Measurements from ENCODE around the gene ST8SIA4.
"Not testable (repeated sequence)": the region's sequence is repeated elsewhere in the genome, so short reads cannot be mapped to it uniquely, and the experiment has no call there.

Gene ST8SIA4

DNA sequence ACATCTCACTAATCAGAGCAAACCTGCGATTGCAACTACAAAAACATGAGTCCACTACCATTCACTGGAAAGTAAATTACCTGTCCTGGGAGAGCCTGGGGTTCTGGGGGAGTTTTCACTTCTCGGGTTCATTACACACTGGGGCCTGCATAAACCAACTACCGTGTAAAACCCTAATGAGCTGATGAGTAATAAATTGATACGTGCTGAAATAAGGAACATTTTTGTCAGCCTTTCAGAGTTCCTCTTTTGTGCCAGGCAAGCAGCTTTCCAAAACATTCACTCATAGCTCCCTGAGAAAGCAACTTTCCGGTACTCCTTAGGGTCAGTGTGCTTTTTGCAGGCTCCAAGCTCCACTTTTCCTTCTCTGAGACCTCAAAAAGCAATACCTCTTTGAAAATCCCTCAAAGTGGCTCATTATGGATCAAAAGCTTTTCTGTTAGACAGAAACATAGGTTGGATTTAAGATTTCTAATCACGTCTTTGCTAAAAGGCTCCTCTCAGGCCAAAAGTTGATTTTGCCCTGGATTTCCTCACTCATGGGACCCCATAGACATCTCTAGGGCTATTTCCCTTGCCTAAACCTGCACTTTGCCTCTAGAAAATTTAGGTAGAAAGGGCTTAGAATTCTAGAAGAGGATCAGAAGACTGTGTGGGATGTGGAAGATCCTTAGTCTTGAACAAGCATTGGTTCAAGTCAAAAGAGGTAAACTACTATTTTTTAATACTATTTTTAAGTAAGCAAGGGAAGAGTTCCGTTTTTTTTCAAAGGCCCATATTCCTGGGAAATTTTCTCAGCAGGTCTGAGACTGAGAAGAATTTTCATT, 74.8 kb downstream of the ST8SIA4 start:
- no peak for DNase-seq

DNA sequence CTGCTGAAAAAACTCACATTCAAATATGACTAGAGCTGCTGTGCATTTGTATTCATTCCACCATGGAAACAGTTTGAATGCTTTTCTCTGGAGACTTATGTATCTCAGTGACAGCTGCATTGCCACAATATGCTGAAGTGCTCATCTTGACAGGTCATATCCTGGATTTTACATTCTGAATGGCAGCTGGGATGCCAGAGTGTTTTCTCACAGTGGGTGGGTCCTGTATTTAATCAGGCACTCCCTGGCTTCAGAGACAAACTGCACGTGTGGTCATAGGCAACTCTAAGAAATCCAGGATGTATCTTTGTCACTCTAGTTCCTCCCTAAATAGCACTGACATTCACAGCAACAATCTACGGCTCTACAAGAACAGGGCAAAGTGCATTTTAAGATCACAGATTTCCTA, 75.6 kb downstream of the ST8SIA4 start:
- peak; percentile 74 for DNase-seq

DNA sequence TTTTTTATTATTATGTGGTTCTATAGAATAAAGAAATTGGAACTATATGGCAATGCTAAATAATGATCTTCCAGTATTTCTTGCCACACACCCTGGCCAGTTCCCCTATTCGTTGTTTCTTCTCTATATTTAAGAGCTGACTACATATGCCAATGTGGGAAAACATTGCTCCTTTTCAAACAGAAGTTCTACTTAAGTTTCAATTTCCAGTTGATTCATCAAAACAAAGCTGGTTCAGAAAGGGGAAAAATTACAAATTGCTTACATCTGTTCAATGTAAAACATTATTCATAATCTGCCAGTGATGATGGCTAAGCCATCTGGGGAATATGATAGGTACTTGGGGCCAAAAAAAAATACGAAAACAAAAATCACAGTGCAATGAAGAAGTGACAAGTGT, 76.9 kb downstream of the ST8SIA4 start:
- peak; percentile 76 for DNase-seq

DNA sequence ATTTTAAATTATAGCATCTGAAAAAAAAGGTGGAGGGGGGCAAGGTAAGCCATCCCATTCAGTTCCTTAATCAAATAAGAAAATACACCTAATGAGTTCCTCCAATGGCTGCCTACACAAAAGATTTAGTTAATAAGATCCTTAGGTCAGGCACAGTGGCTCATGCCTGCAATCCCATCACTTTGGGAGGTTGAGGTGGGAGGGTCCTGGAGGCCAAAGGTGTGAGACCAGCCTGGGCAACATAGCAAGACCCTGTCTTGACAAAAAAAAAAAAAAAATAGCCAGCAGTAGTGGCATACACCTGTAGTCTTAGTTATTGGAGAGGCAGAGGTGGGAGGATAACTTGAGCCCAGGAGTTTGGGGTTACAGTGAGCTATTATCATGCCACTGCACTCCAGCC, 78.4 kb downstream of the ST8SIA4 start:
- DNase-seq: no peak

- DNase-seq: no peak
These were observed 79.3 kb downstream of the ST8SIA4 start for GRCh38 chr5:100823812-100824211.

DNA sequence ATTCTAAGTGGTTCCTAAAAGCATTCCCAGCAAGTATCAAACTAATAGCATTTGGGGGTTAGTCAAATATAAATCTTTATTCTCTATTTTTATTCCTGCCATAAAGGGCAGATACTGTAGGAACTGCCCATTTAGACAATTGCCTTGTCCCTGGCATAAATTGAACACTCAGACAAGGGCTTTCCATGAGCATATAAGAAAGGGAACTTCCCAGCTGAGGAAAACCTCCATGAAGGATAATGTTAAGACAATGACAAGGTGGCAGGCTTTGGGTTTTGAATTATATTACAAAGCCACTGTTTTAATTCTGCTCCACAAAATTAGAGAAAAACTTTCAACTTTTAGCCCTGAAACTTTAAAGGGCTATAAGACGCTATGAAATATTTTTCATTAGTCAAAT, 81.3 kb downstream of the ST8SIA4 start:
- DNase-seq: no peak

- DNase-seq: no peak
These were observed 84.7 kb downstream of the ST8SIA4 start for GRCh38 chr5:100818340-100818739.

DNA sequence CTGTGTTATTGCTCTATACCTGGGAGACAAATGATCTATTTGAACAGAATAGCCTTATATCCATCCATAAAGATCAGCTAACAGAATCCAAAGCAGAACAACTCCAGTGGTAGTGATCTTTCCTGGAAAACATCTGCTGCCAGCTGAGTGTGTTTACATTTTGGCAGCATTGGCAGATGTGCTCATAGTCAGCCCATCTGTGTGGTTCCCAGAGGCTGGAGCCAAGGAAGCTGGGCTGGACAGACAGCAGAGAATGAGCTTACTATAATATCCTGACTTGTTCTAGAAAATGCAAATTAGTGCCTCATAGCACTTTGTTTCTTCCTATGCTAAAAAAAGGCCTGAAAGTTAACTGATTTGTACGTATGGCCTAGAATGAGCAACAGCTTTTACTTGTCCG, 99.7 kb downstream of the ST8SIA4 start:
- peak; percentile 47 for DNase-seq

DNA sequence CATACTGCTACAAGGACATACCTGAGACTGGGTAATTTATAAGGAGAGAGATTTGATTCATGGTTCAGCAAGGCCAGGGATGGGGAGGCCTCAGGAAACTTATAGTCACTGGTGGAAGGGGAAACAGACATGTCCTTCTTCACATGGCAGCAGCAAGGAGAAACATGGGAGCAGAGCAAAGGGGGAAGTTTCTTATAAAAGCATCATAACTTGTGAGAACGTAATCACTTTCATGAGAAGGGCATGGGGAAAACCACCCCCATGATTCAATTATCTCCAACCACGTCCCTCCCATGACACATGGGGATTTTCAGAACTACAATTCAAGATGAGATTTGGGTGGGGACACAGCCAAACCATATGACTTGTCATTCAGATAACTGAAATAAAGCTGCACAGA, 100.9 kb downstream of the ST8SIA4 start:
- DNase-seq: no peak

GRCh38 chr5:100800562-100800961, 102.5 kb downstream of the ST8SIA4 start:
- DNase-seq: no peak

GRCh38 chr5:100799166-100799565, 103.9 kb downstream of the ST8SIA4 start:
- no peak for DNase-seq

- no peak for DNase-seq
These were observed 105.2 kb downstream of the ST8SIA4 start for GRCh38 chr5:100797861-100798260.

DNA sequence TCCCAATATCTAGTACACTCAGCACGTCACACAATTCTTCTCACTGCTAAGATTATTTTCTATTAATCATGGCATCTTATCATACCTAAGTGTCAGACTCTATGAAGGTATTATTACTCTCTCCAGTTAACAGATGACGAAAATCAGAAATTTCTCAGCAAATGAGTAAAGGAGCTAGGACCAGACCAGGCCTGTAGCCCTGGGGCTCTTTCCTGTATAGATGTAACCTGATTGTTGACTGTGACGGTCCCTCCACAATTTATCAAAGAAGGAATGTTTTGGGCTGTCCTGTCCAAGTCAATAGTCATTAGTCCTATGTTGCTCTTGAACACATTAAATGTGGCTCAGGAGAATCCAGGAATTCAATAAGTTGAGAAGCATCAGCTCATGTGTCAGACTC, 106.2 kb downstream of the ST8SIA4 start:
- no peak for DNase-seq

DNA sequence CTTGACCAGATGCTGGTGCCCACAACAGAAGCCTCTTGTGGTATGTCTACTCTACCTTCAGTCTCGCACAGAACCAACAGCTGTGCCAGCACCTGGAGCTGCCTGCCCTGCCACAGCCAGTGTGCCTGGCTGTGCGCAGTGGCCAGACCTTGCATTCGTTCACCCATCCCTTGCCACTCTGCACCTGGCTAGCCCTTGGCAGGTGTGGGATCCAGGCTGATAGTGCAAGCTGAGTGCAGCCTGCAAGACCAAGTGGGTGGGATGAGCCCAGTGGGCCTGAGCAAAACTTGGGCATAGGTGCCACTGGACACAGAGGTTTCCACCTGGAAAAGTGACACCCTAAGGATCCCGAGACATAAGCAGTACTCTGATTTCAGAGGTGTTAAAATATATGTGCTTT, 108.2 kb downstream of the ST8SIA4 start:
- DNase-seq: no peak

GRCh38 chr5:100794218-100794617, 108.9 kb downstream of the ST8SIA4 start:
- DNase-seq: no peak

GRCh38 chr5:100792781-100793180, 110.3 kb downstream of the ST8SIA4 start:
- no peak for DNase-seq

GRCh38 chr5:100791391-100791790, 111.7 kb downstream of the ST8SIA4 start:
- no peak for DNase-seq

DNA sequence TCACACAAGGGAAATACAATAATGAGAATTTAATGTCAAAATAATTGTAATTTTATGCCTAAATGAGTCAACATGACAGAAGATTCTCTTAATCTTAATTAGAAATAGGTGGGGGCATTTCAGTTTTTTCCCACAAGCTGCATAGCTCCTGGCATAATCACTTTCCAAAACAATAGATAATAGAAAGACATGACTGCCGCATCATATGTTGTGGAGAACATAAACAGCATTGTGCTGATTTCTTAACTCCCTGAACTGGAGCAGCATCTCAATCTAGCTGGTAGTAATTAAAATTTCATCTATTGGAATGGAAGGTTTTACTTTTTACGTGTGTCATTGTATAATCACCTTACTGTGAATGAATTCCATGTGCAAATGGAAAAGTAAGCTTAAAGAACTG, 112.1 kb downstream of the ST8SIA4 start:
- DNase-seq: no peak

DNA sequence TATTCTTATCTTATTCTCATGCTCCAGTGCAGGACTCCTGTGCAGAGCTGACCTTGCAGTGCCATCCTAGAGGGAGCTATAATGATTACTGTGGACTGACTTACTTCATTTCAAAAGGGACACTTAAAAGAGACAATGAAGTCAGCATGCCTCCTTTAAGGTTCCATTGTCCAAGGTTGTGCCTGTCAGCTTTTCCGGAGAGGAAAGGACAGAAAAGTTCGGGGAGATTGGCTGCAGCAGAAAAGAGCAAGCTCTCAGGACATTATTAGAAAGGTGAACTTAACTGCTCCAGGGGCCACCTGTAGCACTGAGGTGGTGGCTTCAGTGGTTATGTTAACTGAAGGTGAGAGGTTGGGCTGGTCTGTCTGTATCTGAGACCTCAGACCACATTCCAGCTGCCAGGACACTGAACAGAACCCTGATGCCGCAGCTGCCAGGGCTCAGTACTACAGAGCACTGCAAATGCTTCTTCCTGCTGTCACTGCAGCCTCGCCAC, 112.9 kb downstream of the ST8SIA4 start:
- DNase-seq: no peak

- no peak for DNase-seq
These were observed 113.4 kb downstream of the ST8SIA4 start for GRCh38 chr5:100789694-100790093.

DNA sequence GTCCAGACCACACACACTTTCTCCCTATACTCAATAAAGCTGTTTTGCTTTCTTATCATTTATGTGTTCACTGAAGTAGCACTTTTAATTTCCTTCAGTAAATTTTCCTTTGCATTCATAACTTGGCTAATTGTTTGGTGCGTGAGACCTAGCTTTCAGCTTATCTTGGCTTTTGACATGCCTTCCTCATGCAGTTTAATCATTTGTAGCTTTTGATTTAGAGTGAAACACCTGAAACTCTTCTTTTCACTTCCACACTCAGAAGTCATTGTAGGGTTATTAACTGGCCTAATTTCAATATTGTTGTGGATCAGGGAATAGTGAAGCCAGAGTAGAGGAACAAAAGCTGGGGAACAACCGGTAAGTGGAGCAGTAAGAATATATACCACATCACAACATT, 114.7 kb downstream of the ST8SIA4 start:
- no peak for DNase-seq

- no peak for DNase-seq
These were observed 115.4 kb downstream of the ST8SIA4 start for GRCh38 chr5:100787648-100788047.

DNA sequence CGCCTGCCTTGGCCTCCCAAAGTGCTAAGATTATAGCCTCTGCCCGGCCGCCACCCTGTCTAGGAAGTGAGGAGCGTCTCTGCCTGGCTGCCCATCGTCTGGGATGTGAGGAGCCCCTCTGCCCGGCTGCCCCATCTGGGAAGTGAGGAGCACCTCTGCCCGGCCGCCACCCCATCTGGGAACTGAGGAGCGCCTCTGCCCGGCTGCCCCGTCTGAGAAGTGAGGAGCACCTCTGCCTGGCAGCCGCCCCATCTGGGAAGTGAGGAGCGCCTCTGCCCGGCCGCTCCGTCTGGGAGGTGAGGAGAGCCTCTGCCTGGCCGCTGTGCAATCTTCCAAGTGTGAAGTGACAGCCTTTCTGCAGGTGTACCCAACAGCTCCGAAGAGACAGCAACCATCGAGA, 117.5 kb downstream of the ST8SIA4 start:
- not testable (repeated sequence) for DNase-seq

- no peak for DNase-seq
These were observed 122.7 kb downstream of the ST8SIA4 start for GRCh38 chr5:100780376-100780870.

Data from NCI-H1694 treated with DMSO at 0.1 percent for 48 hours (cell line).